Gastrocnemius medialis (tissue), 4 donors: ENCODE data around the gene TMEM91. TPM values are rescaled to one million over a fixed set of nuclear protein-coding genes. Genes with fewer than 3 reads are reported as not detected.

Source experiments
- ATAC-seq, 2 donors: fragments of 150-250 bp; one replicate each; pipeline ENCODE4 v1.9.1; 2016
- DNase-seq, 2 donors: peaks; one replicate each; pipeline ENCODE4 v3.0.0-alpha.2; 2019
- H3K27ac ChIP-seq, 4 donors: fragments of 200-600 bp; sonication (generic); 1 replicate in 1 of 4; 2 replicates in 3 of 4; pipeline ENCODE4 v1.5.1; 2016 to 2018; ENCODE audit warnings: mild to moderate bottlenecking in 2 of 4, moderate library complexity in 1 of 4
- H3K27me3 ChIP-seq, 3 donors: fragments of 200-600 bp; sonication (generic) in 2 of 3; 1 replicate in 1 of 3; 2 replicates in 2 of 3; pipeline versions ENCODE4 v1.5.1 to v1.6.0; 2016 to 2019; ENCODE audit warnings: mild to moderate bottlenecking in 1 of 3, moderate library complexity in 1 of 3
- H3K36me3 ChIP-seq, 2 donors: fragments of 200-600 bp; sonication (generic) in 1 of 2; one replicate each; pipeline ENCODE4 v1.5.1; 2017 to 2018
- H3K4me1 ChIP-seq, 2 donors: fragments of 200-600 bp; sonication (generic) in 1 of 2; one replicate each; pipeline ENCODE4 v1.5.1; 2016 to 2017; ENCODE audit warnings: mild to moderate bottlenecking in 2 of 2
- H3K4me3 ChIP-seq, 4 donors: fragments of 200-600 bp; sonication (generic) in 3 of 4; 1 replicate in 1 of 4; 2 replicates in 3 of 4; pipeline ENCODE4 v1.5.1; 2016 to 2019; ENCODE audit warnings: mild to moderate bottlenecking in 2 of 4
- H3K9me3 ChIP-seq, 3 donors: fragments of 200-600 bp; sonication (generic) in 2 of 3; 1 replicate in 1 of 3; 2 replicates in 2 of 3; pipeline ENCODE4 v1.5.1; 2016 to 2019
- POLR2A ChIP-seq, 2 donors: fragments of 450-650 bp; IDR thresholded peaks; one replicate each; pipeline ENCODE4 v1.6.1; 2017; ENCODE audit warnings: antibody characterized with exemption in 2 of 2, mild to moderate bottlenecking in 2 of 2, moderate library complexity in 2 of 2
- in situ Hi-C, 4 donors: fragments of 200-750 bp; cut with MboI; loops; one replicate each; pipeline versions ENCODE4 v1.15.0 to v1.8.0; 2017; ENCODE audit warnings: low sequenced_read_pairs in 4 of 4
- intact Hi-C: fragments of 100-400 bp; cut with DNase I; formaldehyde crosslinking; loops from one replicate; pipeline ENCODE4 v1.15.1; 2023; ENCODE audit warnings: low total_unique reads
- total RNA-seq, 4 donors: library from RNA; depleted of rRNA; stranded (reverse); fragments of >200 nt; gene quantifications; one replicate each; pipeline versions ENCODE4 v1.1.0 to v1.2.3, GENCODE V29; 2016
- TF ChIP-seq, protein P1 (sequence below), 5 experiments: fragments of 450-650 bp in 3 of 5; fragments of 200-600 bp in 2 of 5; sonication (generic) in 2 of 5; IDR thresholded peaks in 4 of 5; conservative IDR thresholded peaks in 1 of 5; 1 replicate in 4 of 5; 2 replicates in 1 of 5; pipeline ENCODE4 v1.5.1; 2016 to 2019; ENCODE audit warnings: antibody characterized with exemption in 5 of 5, mild to moderate bottlenecking in 3 of 5, moderate library complexity in 3 of 5

Gene TMEM91
- total RNA-seq, 4 donors from 2014 or later: 1.6 to 13.6 (median 4.7) TPM

DNA sequence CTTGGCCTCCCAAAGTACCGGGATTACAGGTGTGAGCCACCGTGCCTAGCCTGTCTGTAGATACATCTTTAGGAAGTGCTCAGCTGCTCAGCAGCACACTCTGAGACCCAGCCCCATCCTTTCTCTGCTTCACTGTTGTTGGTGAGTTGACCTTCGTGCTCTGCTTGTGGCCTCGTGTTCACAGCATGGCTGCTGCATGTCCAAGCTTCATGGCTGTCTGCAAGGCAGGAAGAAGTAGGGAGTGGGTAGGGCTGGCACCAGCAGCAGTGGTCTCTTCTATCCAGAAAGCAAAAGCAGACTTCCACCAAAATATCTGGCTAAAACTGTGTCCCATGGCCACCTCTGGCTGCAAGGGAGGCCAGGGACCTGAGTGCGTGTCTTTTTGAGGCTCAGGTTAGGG is 36.6 kb downstream of the TMEM91 start:
- ATAC-seq: no peak
- no peak for DNase-seq
- Histone ChIP-seq H3K4me3 (no peak overlapping the region), H3K27me3 (no peaks in the 10 kb centered on the region), H3K4me1 (peaks cover 58 to 70% of the 10 kb centered on the region in 2 donors), H3K36me3 (peaks cover 0 to 25% of the 10 kb centered on the region in 2 donors), H3K27ac (peak overlapping the region in 3 of 4 donors; percentile 71 to 83 (median 81)), H3K9me3 (no peaks in the 10 kb centered on the region)
- in situ Hi-C loops (no loop called here), intact Hi-C loops (no loop called here)
- no peak for TF ChIP-seq POLR2A (IDR thresholded peaks at IDR 0.05)
- TF ChIP-seq, protein P1, sequence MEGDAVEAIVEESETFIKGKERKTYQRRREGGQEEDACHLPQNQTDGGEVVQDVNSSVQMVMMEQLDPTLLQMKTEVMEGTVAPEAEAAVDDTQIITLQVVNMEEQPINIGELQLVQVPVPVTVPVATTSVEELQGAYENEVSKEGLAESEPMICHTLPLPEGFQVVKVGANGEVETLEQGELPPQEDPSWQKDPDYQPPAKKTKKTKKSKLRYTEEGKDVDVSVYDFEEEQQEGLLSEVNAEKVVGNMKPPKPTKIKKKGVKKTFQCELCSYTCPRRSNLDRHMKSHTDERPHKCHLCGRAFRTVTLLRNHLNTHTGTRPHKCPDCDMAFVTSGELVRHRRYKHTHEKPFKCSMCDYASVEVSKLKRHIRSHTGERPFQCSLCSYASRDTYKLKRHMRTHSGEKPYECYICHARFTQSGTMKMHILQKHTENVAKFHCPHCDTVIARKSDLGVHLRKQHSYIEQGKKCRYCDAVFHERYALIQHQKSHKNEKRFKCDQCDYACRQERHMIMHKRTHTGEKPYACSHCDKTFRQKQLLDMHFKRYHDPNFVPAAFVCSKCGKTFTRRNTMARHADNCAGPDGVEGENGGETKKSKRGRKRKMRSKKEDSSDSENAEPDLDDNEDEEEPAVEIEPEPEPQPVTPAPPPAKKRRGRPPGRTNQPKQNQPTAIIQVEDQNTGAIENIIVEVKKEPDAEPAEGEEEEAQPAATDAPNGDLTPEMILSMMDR (IDR thresholded peaks at IDR 0.05 in 4 of 5, conservative IDR thresholded peaks at IDR 0.05 in 1 of 5): no peak

DNA sequence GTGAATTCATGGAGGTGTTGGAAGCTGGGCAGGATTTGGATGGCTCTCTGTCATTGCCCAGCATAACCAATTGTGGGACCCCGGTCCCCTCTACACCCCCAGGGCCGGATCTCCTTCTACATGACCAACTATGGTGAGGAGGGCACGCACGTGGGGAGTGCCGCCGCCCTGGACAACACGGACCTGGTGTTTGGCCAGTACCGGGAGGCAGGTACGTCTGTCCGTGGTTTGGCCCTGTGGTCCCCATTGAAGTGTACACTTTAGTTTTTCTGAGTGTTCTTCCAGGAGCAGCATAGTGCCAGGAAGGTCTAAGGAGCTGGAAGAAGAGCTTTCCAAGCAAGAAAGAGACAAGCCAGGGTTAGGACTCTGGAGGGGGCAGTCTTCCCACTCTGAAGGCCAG is 37.6 kb downstream of the TMEM91 start:
- Histone ChIP-seq H3K4me3 (no peak overlapping the region), H3K27ac (peak overlapping the region; percentile 51 to 83 (median 78)), H3K27me3 (no peaks in the 10 kb centered on the region), H3K4me1 (peaks cover 51 to 61% of the 10 kb centered on the region in 2 donors), H3K36me3 (peaks cover 0 to 34% of the 10 kb centered on the region in 2 donors), H3K9me3 (no peaks in the 10 kb centered on the region)
- no peak for DNase-seq
- no peak for TF ChIP-seq POLR2A (IDR thresholded peaks at IDR 0.05)
- TF ChIP-seq, protein P1 (IDR thresholded peaks at IDR 0.05 in 4 of 5, conservative IDR thresholded peaks at IDR 0.05 in 1 of 5): no peak
- in situ Hi-C loops: no loop called here
- intact Hi-C loops: loop anchor here (2.0 kb wide), 1 partner anchor 15 kb away; no protein-coding TSS in a partner anchor
- no peak for ATAC-seq

DNA sequence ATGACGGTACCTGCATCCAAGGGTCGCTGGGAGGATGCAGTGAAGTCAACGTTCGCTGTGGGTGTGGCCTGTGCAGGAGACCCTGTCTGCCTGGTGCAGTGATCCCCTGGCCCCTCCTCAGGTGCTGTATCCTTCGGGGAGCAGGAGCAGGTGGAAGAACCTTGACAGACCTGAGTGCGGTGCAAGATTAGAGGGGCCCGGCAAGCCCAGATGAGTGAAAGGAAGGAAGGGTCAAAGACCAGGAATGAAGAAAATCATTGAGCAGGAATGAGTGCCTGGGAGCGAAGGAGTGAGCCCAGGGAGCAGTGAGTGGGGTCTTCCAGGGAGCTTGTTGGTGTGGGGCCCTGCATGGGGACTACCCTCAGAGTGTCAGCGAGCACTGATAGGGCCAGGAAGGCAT is 38.1 kb downstream of the TMEM91 start:
- Histone ChIP-seq H3K27ac (peak overlapping the region; percentile 51 to 83 (median 78)), H3K36me3 (peaks cover 0 to 40% of the 10 kb centered on the region in 2 donors), H3K9me3 (no peaks in the 10 kb centered on the region), H3K4me1 (peaks cover 47 to 56% of the 10 kb centered on the region in 2 donors), H3K4me3 (no peak overlapping the region), H3K27me3 (no peaks in the 10 kb centered on the region)
- ATAC-seq (no peak), DNase-seq (no peak)
- in situ Hi-C loops (no loop called here), intact Hi-C loops (loop anchor here (2.0 kb wide), 1 partner anchor 16 kb away; no protein-coding TSS in a partner anchor)
- TF ChIP-seq, protein P1 (IDR thresholded peaks at IDR 0.05 in 4 of 5, conservative IDR thresholded peaks at IDR 0.05 in 1 of 5): no peak
- no peak for TF ChIP-seq POLR2A (IDR thresholded peaks at IDR 0.05)

DNA sequence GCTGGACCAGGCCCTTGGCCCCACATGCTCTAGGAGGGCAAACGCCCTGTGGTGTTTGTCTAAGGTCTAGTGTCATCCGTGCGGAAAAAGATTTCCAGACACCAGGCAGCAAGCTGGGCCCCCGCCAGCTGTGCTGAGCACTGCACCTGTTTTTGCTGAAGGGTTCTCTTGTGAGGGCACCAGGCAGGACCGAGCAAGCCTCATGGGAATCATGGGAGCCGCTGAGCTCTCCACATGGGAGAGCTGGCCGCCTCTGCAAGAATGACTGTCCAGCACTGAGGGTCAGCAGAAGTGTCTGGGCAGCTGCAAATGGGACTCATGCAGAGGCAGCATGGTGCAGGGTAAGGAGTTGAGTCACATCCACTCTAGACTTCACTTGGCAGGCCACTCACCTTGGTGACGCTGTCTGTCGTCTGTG is 38.8 kb downstream of the TMEM91 start:
- H3K4me3 ChIP-seq: no peak overlapping the region
- DNase-seq: peak; percentile 52 to 89
- in situ Hi-C loops (no loop called here), intact Hi-C loops (loop anchor here (2.0 kb wide), 1 partner anchor 16 kb away; no protein-coding TSS in a partner anchor)
- H3K4me1 ChIP-seq: peaks cover 41 to 49% of the 10 kb centered on the region in 2 donors
- H3K27me3 ChIP-seq: no peaks in the 10 kb centered on the region
- TF ChIP-seq POLR2A (IDR thresholded peaks at IDR 0.05): no peak
- TF ChIP-seq, protein P1 (IDR thresholded peaks at IDR 0.05 in 4 of 5, conservative IDR thresholded peaks at IDR 0.05 in 1 of 5): no peak
- H3K9me3 ChIP-seq: no peaks in the 10 kb centered on the region
- peak overlapping the region; percentile 51 to 83 (median 78) for H3K27ac ChIP-seq
- H3K36me3 ChIP-seq: peaks cover 0 to 47% of the 10 kb centered on the region in 2 donors
- peak; percentile 78 to 82 for ATAC-seq
